GM19463 (cell line): ENCODE results near the gene CFAP58.
"Not testable (repeated sequence)": the region's sequence is repeated elsewhere in the genome, so short reads cannot be mapped to it uniquely, and the experiment has no call there.

Source experiments
- ATAC-seq: cut with Tn5 transposase; IDR thresholded peaks from one replicate; pipeline ENCODE4 v1.9.1; 2021; ENCODE audit warnings: mild to moderate bottlenecking, moderate library complexity; ENCODE audit not compliant: unreplicated experiment

Gene CFAP58

DNA sequence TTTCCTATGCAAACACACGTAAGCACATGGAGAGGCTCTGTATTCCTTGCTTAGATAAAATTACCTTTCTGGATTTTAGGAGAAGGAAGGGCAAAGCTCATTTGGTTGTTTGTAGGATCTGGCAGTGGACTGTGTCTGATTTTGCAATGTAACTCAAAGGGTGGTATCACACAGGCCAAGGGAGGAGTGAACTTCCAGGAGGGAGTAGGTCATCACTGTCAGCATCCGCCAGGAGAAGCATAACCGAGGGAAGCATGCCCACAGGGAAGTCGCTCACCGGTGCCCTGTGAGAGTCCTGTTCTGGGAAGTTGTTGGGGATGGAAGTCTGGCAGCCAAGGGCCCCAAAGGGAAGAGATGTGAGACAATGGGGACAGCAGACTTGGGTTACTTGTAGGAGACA lies 74.4 kb downstream of the CFAP58 start:
- no peak for ATAC-seq

DNA sequence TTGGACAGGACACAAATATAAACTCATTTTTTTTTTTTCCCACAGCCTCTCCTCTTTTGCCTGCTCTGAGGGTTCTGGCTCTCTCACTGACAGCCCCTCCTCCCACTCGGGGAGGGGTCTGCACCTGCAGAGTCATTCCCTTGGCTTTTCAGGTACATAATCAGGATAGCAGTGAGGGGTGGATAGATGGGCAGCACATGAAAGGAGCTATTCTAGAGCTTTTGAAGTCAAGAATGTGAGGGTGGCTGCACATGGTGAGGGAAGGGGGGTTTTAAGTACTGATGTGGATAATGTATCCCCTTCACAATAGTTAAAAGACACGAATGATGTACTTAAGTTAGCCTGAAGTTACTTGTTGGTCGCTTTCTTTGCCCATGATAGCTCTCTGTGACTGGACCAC lies 76.2 kb downstream of the CFAP58 start:
- ATAC-seq, result no peak

DNA sequence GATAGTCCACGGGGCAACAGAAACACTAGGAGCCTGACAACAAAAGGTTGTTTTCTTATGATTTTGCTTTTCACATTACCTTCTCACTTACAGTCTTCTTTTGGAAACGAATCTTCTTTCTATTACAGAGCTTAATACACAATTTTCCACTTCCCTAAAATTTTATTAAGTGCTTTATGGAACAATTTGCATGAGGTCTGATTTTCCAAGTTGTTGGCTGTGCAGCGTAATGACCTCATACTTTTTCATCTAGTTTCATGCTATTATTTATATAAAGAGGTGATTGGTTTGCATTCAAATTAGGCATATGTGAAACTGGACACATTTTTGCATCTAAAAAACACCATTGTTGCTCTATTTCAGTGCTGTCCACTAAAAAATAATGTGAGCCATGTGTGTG lies 76.7 kb downstream of the CFAP58 start:
- no peak for ATAC-seq

DNA sequence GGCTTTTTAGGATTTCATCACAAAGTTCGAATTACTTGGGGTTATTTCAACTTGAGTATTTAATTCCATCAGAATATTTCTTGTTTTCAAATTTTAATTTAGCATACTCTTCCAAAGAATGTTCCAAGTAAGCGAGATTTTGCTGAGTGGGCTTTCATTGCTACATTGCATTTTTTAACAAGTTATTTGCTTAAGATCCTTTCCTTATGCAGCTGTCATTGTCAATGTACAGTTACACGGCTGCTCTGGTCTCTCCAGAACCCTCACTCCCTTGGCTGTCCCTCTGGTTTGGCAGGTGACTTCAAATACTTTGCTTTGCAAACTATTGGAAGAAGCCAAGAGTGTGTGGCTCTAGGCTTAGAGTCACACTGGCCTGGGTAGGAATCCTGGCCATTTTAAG lies 80.0 kb downstream of the CFAP58 start:
- ATAC-seq, result no peak

DNA sequence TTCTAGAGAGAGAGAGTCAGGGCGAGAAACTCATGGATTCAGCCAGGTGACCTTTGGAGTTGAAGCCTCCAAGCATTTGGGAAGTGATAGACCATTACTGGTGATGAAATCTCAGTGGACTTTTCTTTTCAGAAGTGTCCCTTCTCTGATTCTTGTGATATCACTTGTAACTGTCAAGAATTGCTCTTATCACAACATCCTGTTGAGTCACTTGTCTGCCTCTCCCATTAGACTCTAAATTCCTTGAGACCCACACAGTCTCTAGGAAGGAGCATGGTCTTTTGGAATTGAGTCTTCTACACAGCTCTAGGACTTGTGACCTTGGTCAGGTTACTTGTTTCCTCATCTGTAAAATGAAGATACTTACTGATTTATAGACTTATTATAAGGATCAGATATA lies 81.0 kb downstream of the CFAP58 start:
- no peak for ATAC-seq

DNA sequence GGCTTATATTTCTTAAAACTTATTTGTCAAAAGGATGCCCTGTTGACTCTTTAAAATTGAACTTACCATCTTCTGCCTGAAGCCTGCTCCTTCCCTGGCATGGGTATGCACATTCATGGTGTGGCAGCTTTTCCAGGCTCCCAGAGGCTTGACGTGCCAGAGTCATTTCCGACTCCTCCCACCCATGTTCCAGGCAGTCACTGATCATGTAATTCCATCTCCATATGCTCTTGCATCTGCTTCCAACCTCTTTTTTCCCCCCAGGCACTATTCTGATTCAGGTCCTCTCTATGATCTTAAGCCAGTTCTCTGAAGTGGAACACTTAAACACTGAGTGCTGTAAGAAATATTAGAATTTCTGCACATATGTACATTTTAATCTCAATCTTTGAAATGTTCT lies 82.2 kb downstream of the CFAP58 start:
- ATAC-seq, result no peak

DNA sequence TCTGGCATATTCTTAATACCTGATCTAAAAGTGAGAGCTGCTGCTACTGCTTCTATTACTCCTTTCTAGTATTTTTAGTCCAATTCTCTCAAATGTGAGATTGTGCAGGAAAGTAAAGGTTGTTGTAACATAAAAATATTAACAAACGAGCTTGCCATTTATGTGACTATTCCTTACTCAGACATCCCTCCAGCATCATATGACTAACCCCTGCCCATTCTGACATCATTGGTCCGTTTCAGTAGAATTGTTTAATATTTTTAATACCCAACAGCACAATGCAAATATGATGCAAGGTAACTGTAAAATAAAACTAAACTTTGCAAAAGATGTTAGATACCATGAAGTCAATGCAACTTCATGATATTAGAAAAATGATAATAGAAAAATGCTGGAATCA lies 83.6 kb downstream of the CFAP58 start:
- ATAC-seq, result no peak

DNA sequence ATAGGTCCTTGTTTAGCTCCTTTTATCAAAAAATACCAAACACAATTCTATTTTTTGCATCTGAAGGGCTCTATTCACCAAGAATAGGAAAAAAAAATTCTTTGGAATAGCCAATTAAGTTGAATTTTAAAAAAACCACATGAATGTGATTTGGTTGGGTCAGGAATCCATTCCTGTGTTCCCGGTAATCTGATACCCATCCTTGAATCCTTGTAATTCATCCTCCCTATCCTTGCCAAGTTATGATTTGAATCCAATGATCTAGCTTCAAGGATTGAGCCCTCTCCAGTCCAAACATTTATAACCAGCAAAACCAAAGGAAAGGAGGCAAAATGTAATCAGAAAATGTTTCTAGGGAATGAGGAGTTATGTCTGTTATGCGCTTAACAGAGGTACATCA lies 86.6 kb downstream of the CFAP58 start:
- no peak for ATAC-seq

DNA sequence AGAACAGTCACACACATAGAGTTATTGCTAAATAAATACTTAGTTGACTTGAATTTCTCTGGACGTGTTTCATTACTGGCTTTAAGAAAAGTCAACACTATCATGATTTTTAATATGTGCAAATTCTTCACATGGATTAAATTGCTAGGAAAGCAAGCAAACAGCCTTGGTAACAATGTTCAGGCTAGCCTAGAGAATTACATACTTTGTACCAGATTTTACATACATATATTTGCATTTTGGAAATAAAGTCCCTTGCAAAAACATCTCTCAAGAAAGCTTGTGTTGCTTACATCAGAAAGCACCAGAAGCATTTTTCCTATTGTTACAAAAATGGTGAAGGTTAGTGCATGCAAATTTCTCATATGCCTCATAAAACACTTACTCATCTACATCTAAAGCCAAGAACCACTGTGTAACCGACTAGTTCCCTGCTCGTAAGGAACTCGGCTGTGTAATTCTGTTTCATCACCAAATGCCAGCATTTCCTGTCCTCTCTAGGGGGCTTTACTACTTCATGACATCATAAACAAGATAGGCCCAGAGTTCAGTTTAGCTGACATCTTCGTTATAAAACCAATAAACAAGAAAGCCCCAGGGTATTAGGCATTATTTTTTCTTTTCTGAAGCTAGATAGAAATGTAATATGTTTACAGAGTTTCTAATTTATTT lies 87.8 kb downstream of the CFAP58 start:
- no peak for ATAC-seq

DNA sequence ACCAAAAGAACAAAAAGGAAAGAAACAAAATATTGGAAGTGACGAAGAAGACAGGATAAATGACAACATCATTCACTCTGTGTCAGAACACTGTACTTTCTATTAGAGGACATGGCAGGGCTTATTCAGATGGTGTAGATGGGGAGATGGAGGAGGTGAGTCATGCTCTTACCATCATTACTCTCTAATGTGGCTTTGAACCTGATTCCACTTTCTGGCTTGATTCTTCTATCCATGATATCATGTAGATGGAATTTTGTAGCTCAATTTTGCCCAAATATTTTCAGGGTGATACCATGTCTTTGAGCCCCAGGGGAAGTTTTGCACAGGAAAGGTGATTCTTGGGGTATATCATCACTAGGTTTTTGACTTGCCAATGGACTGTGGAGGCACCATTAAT lies 91.7 kb downstream of the CFAP58 start:
- ATAC-seq, result no peak

DNA sequence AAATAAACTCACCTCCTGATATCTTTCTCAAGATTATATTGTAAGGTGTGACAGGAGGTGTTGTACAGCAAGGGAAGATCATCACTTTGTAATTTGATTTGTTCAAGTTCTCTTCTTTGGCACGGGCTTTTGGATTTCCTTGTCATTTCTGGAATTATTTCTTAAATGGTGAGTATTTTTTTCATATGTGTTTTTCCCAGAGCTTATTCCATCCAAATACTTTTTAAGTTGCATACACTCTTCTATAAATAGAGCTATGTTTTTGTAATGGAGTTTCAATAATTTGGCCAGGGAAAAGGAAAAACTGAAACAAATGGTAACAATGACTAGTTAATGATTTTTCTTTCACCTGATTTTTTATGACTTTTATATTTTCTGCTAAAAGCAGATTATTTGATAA lies 92.5 kb downstream of the CFAP58 start:
- ATAC-seq, result no peak

DNA sequence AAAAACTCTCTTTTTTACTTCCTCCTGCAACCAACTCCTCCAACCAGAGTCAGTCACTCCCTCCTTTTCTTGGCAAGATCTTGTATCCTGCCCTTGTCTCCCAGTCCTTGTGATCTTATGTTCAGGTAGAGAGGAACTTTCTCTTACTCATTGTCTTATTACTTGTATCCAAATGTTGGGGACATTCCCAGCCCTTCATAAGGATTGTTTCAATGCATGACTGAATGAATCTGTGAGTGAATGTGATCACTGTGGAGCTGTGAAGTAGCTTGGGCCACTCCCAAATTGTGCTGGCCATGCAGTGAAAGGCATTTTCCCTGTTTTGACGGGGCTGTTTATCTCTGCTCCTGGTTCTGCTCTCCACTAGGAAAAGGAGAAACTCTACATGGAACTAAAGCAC lies 93.7 kb downstream of the CFAP58 start:
- no peak for ATAC-seq

DNA sequence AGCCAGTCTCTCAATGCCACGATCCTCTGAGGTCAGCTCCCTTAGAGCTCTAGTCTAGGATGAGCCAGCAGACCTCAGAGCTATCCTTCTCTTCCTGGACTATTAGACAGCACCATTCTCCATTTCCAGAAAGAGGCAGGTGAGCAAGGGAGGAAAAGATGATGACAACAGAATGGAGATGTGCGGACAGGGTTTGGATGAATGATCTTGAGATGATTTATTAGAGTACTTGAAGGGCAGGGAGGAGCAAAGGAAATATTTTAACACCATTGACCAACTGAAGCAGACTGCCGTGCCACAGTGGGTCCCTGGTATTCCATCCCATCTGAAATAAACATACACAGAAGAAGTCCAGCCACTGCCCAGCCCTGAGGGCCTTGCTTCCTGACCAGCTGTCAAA lies 94.3 kb downstream of the CFAP58 start:
- ATAC-seq, result no peak

DNA sequence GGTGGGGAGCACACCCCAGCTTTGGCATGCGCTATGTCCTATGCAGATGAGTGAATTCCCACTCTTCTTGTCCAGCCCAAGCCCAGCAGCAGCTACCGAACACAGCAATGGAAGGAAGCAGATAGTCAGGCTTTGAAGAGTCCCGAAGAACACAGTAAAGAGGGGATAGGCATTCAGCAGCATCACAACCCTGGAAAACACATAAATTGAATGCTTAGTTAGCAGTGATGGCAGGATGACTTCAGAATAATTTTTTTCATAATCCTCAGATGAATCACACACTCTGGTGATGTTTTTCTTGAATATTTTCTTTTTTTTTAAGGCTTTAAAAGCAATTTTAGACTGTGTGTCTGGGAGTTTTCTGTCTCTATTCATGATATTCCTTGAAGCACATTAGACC lies 95.8 kb downstream of the CFAP58 start:
- no peak for ATAC-seq

DNA sequence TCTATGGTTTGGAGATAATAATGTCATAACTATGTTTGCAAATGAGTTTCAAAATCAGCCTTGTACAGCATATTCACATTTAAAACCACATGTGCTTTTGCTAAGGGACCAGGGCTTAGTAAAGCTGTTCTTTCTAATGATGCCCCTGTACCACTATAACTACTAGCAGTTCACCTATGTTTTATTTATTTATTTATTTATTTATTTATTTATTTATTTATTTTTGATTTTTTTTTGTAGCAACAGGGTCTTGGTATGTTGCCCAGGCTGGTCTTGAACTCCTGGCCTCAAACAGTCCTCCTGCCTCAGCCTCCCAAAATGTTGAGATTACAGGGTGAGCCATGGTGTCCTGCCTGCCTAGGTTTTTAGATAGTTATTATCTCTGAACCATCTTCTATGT lies 96.9 kb downstream of the CFAP58 start:
- no peak for ATAC-seq

DNA sequence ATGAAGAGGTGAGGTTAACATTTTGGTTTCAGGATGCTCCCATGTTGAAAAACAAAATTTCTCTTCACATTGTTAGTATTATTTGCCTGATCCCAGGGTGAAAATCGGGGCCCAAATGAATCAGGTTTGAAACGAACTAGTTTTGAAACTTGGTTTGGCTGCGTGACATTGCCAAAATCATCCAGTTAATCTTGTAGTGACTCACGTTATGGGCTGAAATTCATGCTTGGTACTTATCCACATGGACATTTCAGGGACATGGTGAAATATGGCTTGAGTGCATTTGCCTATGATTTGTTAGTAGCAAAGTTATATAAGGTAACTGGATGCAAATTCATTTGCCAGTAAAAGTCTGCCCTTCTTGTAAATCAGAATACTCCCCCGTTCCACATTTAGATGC lies 97.3 kb downstream of the CFAP58 start:
- ATAC-seq, result no peak

DNA sequence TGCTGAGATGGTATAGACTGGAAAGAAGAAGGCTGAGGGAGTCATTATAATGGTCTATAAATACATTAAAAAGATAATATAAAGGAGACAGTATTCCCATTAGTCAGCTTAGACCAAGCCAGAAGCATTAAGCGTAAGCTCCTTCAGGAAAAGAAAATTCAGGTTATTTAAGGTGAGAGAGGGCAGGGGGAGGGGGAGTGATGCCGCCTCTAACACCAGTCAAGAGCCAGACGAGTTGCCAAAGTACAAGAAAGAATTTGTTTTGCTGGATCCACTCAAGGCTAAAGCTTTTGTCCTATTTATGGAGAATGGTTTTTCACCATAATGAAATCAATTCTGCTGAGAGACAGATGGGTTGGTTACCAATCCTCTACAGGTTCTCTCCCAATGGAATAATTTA lies 99.3 kb downstream of the CFAP58 start:
- ATAC-seq, result no peak

DNA sequence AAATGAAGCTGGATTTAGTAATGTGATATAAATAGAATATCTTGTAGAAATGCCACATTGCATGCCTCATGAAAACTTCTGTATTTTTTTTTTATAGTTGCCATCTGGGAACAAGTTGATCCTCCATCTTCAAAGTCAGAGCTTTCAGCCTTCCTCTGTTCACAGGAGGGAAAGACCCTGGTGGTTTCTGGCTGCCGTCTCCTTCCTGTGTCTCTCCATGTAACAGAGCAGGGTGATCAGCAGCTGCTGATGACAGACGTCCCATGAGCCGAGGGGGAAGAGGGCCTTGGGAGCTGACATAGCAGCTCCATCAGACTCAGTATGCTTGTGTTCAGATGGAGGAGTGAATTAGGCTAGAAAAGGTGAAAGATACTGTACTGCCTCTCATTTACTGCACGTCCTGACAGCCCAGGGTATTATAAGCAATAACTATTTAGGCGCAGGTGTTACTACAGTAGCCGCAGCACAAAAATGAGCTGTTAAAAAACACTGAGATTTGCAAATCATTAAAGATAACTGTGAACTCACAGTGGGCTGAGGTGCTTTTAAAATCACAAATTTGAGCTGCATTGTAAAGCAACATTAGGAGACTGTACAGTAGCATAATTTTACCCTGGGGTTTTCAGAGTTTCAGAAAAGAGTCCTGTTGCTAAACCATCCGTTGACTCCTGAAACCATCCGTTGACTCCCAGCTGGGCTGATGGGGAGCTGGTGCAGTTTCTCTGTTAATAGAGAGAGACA lies 103.3 kb downstream of the CFAP58 start:
- ATAC-seq, result peak; percentile 82

DNA sequence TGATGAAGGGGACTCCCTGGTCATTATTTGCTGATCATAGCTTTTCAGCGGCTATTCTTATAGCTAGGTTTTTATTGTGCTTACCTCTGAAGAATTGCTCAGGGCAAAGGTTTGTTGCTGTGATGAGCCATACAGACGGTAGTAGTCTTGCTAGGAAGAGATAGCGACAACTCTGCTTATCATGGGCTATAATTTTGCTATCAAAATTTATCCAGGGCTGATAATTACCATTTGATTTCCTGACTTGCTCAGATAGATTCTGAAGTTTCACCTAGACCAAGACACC lies 103.9 kb downstream of the CFAP58 start:
- ATAC-seq, result no peak

DNA sequence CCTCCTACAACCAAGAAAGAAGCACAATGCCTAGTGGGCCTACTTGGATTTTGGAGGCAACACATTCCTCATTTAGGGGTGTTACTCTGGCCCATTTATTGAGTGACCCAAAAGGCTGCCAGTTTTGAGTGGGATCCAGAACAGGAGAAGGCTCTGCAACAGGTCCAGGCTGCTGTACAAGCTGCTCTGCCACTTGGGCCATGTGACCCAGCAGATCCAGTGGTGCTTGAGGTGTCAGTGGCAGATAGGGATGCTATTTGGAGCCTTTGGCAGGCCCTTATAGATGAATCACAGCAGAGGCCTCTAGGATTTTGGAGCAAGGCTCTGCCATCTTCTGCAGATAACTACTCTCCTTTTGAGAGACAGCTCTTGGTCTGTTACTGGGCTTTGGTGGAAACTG lies 111.9 kb downstream of the CFAP58 start:
- ATAC-seq, result not testable (repeated sequence)

DNA sequence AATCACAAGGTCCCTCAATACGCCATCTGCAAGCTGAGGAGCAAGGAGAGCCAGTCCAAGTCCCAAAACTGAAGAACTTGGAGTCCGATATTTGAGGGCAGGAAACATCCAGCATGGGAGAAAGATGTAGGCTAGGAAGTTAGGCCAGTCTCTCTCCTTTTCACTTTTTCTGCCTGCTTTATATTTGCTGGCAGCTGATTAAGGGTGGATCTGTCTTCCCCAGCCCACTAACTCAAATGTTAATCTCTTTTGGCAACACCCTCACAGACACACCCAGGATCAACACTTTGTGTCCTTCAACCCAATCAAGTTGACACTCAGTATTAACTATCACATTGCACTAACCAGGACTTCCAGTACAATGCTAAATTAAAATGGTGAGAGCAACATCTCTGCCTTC lies 115.2 kb downstream of the CFAP58 start:
- not testable (repeated sequence) for ATAC-seq

DNA sequence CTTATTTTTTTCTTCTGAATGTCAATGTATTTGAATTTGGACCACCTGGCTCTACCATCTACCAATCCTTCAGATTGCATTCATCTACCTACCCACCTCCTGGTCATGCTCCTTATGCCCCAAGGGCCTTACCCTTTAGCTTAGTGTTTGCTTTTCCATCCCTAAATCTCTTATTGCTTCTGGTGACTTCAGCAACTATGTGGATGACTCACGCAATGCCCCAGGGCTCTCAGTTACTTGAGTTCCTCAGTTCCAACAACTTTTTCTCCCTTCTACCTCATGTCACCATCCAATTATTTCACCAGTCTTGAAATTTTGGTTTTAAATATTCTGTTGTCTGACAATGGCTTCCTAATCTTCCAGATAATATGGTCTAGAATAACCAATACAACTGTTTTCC lies 118.9 kb downstream of the CFAP58 start:
- no peak for ATAC-seq
